Fibroblast of lung (primary cell): Measurements from ENCODE around the gene TLN1. TPM values are rescaled to one million over a fixed set of nuclear protein-coding genes. Genes with fewer than 3 reads are reported as not detected.

Experiments used
- DNase-seq, 2 donors: peaks; one replicate each; pipeline versions ENCODE4 v3.0.0 to v3.0.0-alpha.2; 2010; ENCODE audit warnings: low read depth in 2 of 2
- H2AFZ ChIP-seq: 2 replicates; pipeline ENCODE4 v1.5.1; 2012; ENCODE audit warnings: low read length, control low read depth, inconsistent platforms
- H3K27ac ChIP-seq: 2 replicates; pipeline ENCODE4 v1.5.1; 2011; ENCODE audit warnings: low read length, control low read depth; ENCODE audit not compliant: insufficient read depth
- H3K27me3 ChIP-seq: 2 replicates; pipeline ENCODE4 v1.5.1; 2011; ENCODE audit warnings: mild to moderate bottlenecking, low read length; ENCODE audit not compliant: control insufficient read depth, insufficient read depth
- H3K36me3 ChIP-seq: 2 replicates; pipeline ENCODE4 v1.5.1; 2011; ENCODE audit warnings: low read length; ENCODE audit not compliant: control insufficient read depth, insufficient read depth
- H3K4me1 ChIP-seq: 2 replicates; pipeline ENCODE4 v1.5.1; 2011; ENCODE audit warnings: low read length; ENCODE audit not compliant: control insufficient read depth, insufficient read depth; ENCODE audit errors: extremely low read depth
- H3K4me2 ChIP-seq: 2 replicates; pipeline ENCODE4 v1.5.1; 2011; ENCODE audit warnings: low read length, control low read depth; ENCODE audit not compliant: insufficient read depth; ENCODE audit errors: extremely low read depth
- H3K4me3 ChIP-seq, 4 experiments: fragments of 200-600 bp in 1 of 4; sonication (generic) in 1 of 4; replicated peaks in 1 of 4; 2 replicates each; pipeline ENCODE4 v1.5.1; 2011 to 2016; ENCODE audit warnings: low read length in 4 of 4, low read depth in 3 of 4, mild to moderate bottlenecking in 3 of 4, control low read depth in 2 of 4, inconsistent platforms in 1 of 4, mixed read lengths in 1 of 4; ENCODE audit not compliant: insufficient read depth in 1 of 4; ENCODE audit errors: control extremely low read depth in 1 of 4
- H3K79me2 ChIP-seq: 2 replicates; pipeline ENCODE4 v1.5.1; 2012; ENCODE audit warnings: mild to moderate bottlenecking, low read length, inconsistent platforms; ENCODE audit not compliant: control insufficient read depth, insufficient read depth
- H3K9ac ChIP-seq: 2 replicates; pipeline ENCODE4 v1.5.1; 2011; ENCODE audit warnings: mild to moderate bottlenecking, low read length, control low read depth; ENCODE audit not compliant: insufficient read depth
- H3K9me3 ChIP-seq: 2 replicates; pipeline ENCODE4 v1.5.1; 2012; ENCODE audit warnings: low read depth, low read length; ENCODE audit not compliant: control insufficient read depth, insufficient read depth
- H4K20me1 ChIP-seq: 2 replicates; pipeline ENCODE4 v1.5.1; 2011; ENCODE audit warnings: low read length; ENCODE audit not compliant: control insufficient read depth, insufficient read depth; ENCODE audit errors: extremely low read depth
- EZH2 ChIP-seq: IDR thresholded peaks from 2 replicates; pipeline ENCODE4 v1.5.1; 2012; ENCODE audit warnings: low read length, control low read depth, mild to moderate bottlenecking; ENCODE audit errors: missing control alignments
- polyA plus RNA-seq, 2 donors: library from polyadenylated mRNA; depleted of rRNA in 1 of 2; stranded (reverse) in 1 of 2; unstranded in 1 of 2; fragments of >200 nt; gene quantifications; 2 replicates each; pipeline ENCODE4 v1.2.1, GENCODE V29; 2011 to 2012; ENCODE audit warnings: missing spikeins in 1 of 2
- total RNA-seq: library from RNA; depleted of rRNA; stranded (reverse); fragments of >200 nt; gene quantifications from 2 replicates; pipeline ENCODE4 v1.2.1, GENCODE V29; 2014
- TF ChIP-seq, protein P1 (sequence below), 2 donors: IDR thresholded peaks in 1 of 2; conservative IDR thresholded peaks in 1 of 2; 1 replicate in 1 of 2; 2 replicates in 1 of 2; pipeline ENCODE4 v1.5.1; 2011 to 2012; ENCODE audit warnings: low read length in 2 of 2, control low read depth in 1 of 2, inconsistent platforms in 1 of 2, low read depth in 1 of 2, mild to moderate bottlenecking in 1 of 2

The TLN1 gene
- total and polyA plus RNA-seq, 2 donors (not counting 1 experiment from before 2014, with no cell fraction given), result 214 to 405 TPM

DNA sequence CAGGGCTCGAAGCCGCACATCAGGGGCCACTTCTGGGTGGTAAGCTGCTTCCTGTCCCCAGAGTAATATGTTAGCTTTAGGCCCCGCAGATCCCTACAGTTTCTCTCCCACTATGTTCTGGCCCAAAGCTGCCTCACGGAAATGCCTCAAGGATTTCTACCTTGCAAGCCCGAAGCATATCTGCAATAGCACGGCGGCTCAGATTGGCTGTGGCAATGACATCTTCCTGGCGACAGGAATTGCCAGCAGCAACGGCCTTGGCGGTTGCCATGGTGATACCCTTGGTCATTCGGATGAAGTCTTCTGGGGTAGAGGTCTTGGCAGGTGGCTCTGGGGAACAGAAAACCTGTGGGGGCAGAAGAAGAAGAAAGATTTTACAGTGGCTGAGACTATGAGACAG is 32.0 kb downstream of the TLN1 start:
- no peak for DNase-seq
- no peak overlapping the region for H3K9ac ChIP-seq
- no peaks in the 10 kb centered on the region for H3K79me2 ChIP-seq
- peaks cover 6% of the 10 kb centered on the region for H3K4me1 ChIP-seq
- TF ChIP-seq EZH2, result no peak
- TF ChIP-seq, protein P1, sequence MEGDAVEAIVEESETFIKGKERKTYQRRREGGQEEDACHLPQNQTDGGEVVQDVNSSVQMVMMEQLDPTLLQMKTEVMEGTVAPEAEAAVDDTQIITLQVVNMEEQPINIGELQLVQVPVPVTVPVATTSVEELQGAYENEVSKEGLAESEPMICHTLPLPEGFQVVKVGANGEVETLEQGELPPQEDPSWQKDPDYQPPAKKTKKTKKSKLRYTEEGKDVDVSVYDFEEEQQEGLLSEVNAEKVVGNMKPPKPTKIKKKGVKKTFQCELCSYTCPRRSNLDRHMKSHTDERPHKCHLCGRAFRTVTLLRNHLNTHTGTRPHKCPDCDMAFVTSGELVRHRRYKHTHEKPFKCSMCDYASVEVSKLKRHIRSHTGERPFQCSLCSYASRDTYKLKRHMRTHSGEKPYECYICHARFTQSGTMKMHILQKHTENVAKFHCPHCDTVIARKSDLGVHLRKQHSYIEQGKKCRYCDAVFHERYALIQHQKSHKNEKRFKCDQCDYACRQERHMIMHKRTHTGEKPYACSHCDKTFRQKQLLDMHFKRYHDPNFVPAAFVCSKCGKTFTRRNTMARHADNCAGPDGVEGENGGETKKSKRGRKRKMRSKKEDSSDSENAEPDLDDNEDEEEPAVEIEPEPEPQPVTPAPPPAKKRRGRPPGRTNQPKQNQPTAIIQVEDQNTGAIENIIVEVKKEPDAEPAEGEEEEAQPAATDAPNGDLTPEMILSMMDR (conservative IDR thresholded peaks at IDR 0.05 in 1 of 2, IDR thresholded peaks at IDR 0.05 in 1 of 2; ENCODE audit: low read depth in 1 of 2, low read length in 2 of 2), result no peak
- H2AFZ ChIP-seq, result no peak overlapping the region
- peaks cover 65% of the 10 kb centered on the region for H3K36me3 ChIP-seq
- no peaks in the 10 kb centered on the region for H4K20me1 ChIP-seq
- H3K4me2 ChIP-seq, result no peak overlapping the region
- no peaks in the 10 kb centered on the region for H3K9me3 ChIP-seq
- no peaks in the 10 kb centered on the region for H3K27me3 ChIP-seq
- H3K4me3 ChIP-seq, result no peak overlapping the region
- H3K27ac ChIP-seq, result no peak overlapping the region

GRCh38 chr9:35698231-35698630 is 33.8 kb downstream of the TLN1 start:
- no peaks in the 10 kb centered on the region for H3K9me3 ChIP-seq
- peaks cover 6% of the 10 kb centered on the region for H3K4me1 ChIP-seq
- H3K27me3 ChIP-seq, result no peaks in the 10 kb centered on the region
- H3K36me3 ChIP-seq, result peaks cover 52% of the 10 kb centered on the region
- H4K20me1 ChIP-seq, result no peaks in the 10 kb centered on the region
- no peak overlapping the region for H2AFZ ChIP-seq
- H3K4me3 ChIP-seq, result no peak overlapping the region
- no peak for TF ChIP-seq EZH2
- TF ChIP-seq, protein P1 (conservative IDR thresholded peaks at IDR 0.05 in 1 of 2, IDR thresholded peaks at IDR 0.05 in 1 of 2; ENCODE audit: low read depth in 1 of 2, low read length in 2 of 2), result no peak
- no peak overlapping the region for H3K4me2 ChIP-seq
- no peak overlapping the region for H3K27ac ChIP-seq
- H3K9ac ChIP-seq, result no peak overlapping the region
- no peaks in the 10 kb centered on the region for H3K79me2 ChIP-seq
- no peak for DNase-seq

GRCh38 chr9:35697486-35697885 is 34.5 kb downstream of the TLN1 start:
- Histone ChIP-seq H3K27ac (no peak overlapping the region), H3K4me2 (no peak overlapping the region), H3K9me3 (no peaks in the 10 kb centered on the region), H4K20me1 (no peaks in the 10 kb centered on the region), H3K36me3 (peaks cover 47% of the 10 kb centered on the region), H3K9ac (no peak overlapping the region), H3K79me2 (no peaks in the 10 kb centered on the region), H3K4me1 (peaks cover 6% of the 10 kb centered on the region), H2AFZ (no peak overlapping the region), H3K27me3 (no peaks in the 10 kb centered on the region), H3K4me3 (no peak overlapping the region)
- no peak for DNase-seq
- no peak for TF ChIP-seq EZH2
- TF ChIP-seq, protein P1 (conservative IDR thresholded peaks at IDR 0.05 in 1 of 2, IDR thresholded peaks at IDR 0.05 in 1 of 2; ENCODE audit: low read depth in 1 of 2, low read length in 2 of 2), result no peak
